GM19239 (cell line): ENCODE results near the gene CSH2.
A peak's percentile ranks its signal among the peaks of the same experiment; 100 is the strongest.
"Not testable (repeated sequence)": the region's sequence is repeated elsewhere in the genome, so short reads cannot be mapped to it uniquely, and the experiment has no call there.

Experiments used
- DNase-seq: peaks from one replicate; pipeline ENCODE4 v3.0.0; 2011; ENCODE audit warnings: low spot score; ENCODE audit not compliant: insufficient read length
- FAIRE-seq: peaks from 2 replicates; lab custom pipeline; 2011; peaks lifted over from hg19 to GRCh38; lab: Jason Lieb, UNC

The CSH2 gene

DNA sequence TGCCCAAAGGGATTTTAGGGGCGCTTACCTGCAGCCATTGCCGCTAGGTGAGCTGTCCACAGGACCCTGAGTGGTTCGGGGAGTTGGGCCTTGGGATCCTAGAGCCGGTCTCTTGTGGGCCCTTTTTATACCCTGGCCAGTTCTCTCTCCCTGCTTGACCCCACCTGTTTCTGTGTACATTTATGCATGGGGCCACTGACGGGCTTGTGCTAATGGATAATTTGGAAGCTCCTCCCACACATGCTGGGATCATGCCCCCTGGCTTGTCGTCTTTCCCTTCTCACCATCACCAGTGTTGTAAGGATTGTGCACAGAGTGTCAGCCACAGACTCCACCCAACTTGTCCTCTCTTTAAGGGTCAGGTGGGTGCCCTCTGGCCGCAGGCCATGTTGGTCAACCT lies at the start of gene CSH2:
CSH2 (minus strand) TSS at position 101 of the 400 bp plus-strand sequence; CDS start at position 38, 63 bp downstream.
- not testable (repeated sequence) for DNase-seq, FAIRE-seq

DNA sequence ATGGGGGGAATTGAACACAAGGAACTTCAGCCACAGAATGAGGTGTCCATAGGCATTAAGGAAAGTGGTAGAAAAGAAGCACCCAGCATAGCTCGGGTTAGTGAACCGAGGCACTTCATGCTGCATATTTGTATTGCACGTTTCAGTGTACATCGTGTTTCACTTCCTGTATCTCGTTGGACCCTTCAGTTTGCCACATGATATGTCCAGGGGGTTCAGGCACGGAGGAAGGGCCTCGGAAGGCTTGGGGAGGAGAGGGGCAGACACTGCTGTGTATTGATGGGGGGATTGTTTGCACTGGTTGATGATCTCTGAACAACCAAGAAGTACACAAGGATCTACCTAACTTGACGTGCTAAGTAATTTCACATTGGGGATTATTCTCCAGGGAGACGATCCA lies 48.9 kb upstream of the CSH2 start:
- peak; percentile 85 for FAIRE-seq

DNA sequence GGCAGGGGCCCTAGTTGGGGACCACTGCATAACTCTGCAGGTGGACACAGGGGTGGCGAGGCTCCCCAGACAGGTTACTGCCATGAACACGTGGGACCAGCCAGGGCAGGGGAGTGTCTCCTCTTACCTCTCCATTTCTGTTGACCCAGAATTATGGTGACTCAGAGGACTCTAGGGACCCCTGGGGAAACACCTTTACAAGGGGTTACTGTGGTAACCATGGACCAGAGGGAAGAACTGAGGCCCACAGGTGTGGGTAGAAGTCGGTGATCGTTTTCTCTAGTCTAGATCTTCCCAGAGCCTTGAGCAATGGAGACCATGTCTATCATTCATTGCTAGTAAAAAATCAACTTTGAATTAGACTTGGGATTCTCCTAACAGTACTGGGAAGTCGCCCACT lies 47.3 kb upstream of the CSH2 start:
- not testable (repeated sequence) for FAIRE-seq, DNase-seq

More for the DNA sequence above, 48.9 kb upstream of the CSH2 start:
- DNase-seq = not testable (repeated sequence)

DNA sequence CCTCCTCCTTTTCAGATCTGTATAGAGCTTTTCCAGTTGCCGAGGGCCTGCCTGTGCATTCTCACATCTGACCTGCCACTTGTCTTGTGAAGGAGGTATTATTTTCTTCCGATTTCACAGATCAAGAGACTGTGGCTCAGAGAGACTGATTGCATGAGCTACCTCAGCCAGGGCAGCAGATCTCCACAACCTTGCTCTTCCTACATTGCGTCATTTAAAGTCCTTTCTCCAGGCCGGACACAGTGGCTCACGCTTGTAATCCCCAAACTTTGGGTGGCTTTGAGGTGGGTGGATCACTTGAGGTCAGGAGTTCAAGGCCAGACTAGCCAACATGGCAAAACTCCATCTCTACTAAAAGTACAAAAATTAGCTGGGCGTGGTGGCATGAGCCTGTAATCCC lies 46.6 kb upstream of the CSH2 start:
- not testable (repeated sequence) for FAIRE-seq, DNase-seq

DNA sequence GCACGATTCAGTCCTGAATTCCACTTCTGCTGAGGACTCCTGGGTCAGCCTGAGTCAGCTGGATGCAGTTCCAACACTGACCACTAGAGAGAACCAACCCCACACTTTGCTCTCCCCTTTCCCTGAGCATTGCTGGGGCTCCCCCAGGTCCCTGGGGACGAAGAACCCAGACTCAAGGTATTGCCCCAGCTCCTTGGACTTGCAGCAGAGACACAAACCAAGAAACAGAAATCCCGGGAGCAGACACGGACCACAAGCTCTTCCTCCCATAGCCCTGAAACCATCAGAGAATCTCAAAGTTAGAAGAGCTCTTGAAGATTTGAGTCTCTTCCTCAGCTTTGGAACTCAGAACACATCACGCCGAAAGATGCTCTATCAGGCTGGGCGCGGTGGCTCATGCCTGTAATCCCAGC lies 45.8 kb upstream of the CSH2 start:
- FAIRE-seq (peak; percentile 56), DNase-seq (peak; percentile 57)

DNA sequence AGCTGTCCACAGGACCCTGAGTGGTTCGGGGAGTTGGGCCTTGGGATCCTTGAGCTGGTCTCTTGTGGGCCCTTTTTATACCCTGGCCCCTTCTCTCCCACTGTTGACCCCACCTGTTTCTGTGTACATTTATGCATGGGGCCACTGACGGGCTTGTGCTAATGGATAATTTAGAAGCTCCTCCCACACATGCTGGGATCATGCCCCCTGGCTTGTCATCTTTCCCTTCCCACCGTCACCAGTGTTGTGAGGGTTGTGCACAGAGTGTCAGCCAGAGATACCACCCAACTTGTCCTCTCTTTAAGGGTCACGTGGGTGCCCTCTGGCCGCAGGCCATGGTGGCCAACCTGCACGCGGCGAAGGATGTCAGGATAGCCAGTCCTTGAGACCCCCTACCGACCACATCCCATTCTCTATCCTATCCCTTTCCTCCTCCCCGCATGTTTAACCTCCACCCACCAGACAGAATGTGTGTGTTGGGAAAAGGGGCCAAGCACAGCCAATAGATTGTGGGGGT lies 45.4 kb upstream of the CSH2 start, which contains the start of gene GH1:
GH1 (minus strand) TSS at position 51 of the 517 bp plus-strand sequence. CDS start 63 bp downstream, outside the sequence.
- FAIRE-seq, DNase-seq: not testable (repeated sequence)

DNA sequence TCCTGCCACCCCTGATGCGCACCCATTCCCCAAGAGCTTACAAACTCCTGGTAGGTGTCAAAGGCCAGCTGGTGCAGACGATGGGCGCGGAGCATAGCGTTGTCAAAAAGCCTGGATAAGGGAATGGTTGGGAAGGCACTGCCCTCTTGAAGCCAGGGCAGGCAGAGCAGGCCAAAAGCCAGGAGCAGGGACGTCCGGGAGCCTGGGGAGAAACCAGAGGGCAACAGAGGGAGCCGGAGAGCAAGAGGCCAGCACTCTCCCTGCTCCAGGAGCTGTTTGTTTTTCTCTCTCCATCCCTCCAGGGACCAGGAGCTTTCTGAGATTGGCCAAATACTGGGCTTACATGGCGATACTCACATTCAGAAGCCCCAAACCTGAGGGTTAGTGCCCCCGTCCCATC lies 44.8 kb upstream of the CSH2 start:
- FAIRE-seq (no peak), DNase-seq (no peak)

DNA sequence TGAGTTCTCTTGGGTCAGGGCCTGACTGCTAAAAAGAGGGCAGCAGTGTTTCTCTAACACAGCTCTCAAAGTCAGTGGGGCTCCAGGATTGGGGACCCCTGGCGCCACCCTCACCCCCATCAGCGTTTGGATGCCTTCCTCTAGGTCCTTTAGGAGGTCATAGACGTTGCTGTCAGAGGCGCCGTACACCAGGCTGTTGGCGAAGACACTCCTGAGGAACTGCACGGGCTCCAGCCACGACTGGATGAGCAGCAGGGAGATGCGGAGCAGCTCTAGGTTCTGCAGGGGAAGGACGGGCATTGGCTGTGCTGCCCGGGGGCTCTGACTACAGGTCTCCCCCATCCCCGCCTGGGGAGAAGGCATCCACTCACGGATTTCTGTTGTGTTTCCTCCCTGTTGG lies 44.2 kb upstream of the CSH2 start:
- FAIRE-seq = no peak

DNA sequence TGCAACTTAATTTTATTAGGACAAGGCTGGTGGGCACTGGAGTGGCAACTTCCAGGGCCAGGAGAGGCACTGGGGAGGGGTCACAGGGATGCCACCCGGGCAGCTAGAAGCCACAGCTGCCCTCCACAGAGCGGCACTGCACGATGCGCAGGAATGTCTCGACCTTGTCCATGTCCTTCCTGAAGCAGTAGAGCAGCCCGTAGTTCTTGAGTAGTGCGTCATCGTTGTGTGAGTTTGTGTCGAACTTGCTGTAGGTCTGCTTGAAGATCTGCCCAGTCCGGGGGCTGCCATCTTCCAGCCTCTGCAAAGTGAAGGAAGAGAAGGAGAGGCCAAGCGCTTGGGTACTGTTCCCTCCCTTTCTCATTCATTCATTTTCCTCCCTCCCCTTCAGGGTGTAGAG lies 43.7 kb upstream of the CSH2 start:
- DNase-seq, FAIRE-seq: not testable (repeated sequence)

More for the DNA sequence above, 44.2 kb upstream of the CSH2 start:
- DNase-seq = no peak

DNA sequence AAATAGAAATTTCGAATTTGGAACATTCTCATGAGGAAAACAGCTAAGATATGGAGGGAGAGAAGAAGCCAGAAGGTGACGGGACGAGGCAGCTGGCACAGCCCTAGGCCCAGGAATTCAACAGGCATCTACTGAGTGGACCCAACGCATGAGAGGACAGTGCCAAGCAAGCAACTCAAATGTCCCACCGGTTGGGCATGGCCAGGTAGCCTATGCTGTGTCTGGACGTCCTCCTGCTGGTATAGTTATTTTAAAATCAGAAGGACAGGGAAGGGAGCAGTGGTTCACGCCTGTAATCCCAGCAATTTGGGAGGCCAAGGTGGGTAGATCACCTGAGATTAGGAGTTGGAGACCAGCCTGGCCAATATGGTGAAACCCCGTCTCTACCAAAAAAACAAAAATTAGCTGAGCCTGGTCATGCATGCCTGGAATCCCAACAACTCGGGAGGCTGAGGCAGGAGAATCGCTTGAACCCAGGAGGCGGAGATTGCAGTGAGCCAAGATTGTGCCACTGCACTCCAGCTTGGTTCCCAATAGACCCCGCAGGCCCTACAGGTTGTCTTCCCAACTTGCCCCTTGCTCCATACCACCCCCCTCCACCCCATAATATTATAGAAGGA lies 43.2 kb upstream of the CSH2 start:
- DNase-seq (no peak), FAIRE-seq (no peak)

DNA sequence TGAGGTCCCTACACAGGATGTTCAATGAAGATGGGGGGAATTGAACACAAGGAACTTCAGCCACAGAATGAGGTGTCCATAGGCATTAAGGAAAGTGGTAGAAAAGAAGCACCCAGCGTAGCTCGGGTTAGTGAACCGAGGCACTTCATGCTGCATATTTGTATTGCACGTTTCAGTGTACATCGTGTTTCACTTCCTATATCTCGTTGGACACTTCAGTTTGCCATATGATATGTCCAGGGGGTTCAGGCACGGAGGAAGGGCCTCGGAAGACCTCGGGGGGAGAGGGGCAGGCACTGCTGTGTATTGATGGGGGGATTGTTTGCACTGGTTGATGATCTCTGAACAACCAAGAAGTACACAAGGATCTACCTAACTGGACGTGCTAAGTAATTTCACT lies 42.3 kb upstream of the CSH2 start:
- not testable (repeated sequence) for DNase-seq
- FAIRE-seq = peak; percentile 83

DNA sequence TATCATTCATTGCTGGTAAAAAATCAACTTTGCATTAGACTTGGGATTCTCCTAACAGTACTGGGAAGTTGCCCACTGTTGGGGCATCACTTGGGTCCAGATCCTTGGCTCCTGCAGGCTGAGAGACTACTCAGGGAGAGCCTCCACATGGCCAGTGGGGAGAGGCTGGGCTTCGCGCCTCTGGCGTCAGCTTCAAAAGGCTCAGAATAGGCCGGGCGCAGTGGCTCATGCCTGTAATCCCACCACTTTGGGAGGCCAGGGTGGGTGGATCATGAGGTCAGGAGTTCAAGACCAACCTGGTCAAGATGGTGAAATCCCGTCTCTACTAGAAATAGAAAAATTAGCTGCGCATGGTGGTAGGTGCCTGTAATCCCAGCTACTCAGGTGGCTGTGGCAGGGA lies 41.0 kb upstream of the CSH2 start:
- no peak for FAIRE-seq
- DNase-seq = no peak

DNA sequence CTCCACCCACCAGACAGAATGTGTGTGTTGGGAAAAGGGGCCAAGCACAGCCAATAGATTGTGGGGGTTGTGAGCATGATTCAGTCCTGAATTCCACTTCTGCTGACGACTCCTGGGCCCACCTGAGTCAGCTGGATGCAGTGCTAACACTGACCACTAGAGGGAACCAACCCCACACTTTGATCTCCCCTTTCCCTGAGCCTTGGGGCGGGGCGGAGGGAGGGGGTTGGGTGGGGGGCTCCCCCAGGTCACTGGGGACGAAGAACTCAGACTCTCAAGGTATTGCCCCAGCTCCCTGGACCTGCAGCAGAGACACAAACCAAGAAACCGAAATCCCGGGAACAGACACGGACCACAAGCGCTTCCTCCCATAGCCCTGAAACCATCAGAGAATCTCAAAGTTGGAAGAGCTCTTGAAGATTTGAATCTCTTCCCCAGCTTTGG lies 38.2 kb upstream of the CSH2 start:
- peak; percentile 38 for DNase-seq
- FAIRE-seq = no peak

DNA sequence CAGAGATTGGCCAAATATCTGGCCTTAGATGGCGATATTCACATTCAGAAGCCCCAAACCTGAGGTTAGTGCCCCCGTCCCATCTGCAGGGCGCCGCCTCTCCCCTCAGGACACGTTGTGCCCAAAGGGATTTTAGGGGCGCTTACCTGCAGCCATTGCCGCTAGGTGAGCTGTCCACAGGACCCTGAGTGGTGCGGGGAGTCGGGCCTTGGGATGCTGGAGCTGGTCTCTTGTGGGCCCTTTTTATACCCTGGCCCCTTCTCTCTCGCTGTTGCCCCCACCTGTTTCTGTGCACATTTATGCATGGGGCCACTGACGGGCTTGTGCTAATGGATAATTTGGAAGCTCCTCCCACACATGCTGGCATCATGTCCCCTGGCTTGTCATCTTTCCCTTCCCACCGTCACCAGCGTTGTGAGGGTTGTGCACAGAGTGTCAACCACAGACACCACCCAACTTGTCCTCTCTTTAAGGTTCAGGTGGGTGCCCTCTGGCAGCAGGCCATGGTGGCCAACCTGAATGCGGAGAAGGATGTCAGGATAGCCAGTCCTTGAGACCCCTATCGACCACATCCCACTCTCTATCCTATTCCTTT lies 37.7 kb upstream of the CSH2 start, which contains the start of gene CSHL1:
CSHL1 (minus strand) TSS at position 218 of the 595 bp plus-strand sequence; CDS start at position 156, 62 bp downstream.
- no peak for DNase-seq
- FAIRE-seq = no peak

DNA sequence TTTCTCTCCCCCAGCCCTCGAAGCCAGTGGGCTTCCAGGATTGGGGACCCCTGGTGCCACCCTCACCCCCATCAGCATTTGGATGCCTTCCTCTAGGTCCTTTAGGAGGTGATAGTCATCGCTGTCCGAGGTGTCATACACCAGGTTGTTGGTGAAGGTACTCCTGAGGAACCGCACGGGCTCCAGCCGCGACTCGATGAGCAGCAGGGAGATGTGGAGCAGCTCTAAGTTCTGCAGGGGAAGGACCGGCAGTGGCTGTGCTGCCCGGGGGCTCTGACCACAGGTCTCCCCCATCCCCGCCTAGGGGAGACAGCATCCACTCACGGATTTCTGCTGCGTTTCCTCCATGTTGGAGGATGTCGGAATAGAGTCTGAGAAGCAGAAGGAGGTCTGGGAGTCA lies 36.6 kb upstream of the CSH2 start:
- FAIRE-seq = no peak
- no peak for DNase-seq

DNA sequence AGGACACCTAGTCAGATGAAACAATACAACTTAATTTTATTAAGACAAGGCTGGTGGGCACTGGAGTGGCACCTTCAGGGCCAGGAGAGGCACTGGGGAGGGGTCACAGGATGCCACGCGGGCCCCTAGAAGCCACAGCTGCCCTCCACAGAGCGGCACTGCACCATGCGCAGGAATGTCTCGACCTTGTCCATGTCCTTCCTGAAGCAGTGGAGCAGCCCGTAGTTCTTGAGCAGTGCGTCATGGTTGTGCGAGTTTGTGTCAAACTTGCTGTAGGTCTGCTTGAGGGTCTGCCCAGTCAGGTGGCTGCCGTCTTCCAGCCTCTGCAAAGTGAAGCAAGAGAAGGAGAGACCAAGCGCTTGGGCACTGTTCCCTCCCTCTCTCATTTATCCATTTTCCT lies 36.1 kb upstream of the CSH2 start:
- not testable (repeated sequence) for DNase-seq, FAIRE-seq

DNA sequence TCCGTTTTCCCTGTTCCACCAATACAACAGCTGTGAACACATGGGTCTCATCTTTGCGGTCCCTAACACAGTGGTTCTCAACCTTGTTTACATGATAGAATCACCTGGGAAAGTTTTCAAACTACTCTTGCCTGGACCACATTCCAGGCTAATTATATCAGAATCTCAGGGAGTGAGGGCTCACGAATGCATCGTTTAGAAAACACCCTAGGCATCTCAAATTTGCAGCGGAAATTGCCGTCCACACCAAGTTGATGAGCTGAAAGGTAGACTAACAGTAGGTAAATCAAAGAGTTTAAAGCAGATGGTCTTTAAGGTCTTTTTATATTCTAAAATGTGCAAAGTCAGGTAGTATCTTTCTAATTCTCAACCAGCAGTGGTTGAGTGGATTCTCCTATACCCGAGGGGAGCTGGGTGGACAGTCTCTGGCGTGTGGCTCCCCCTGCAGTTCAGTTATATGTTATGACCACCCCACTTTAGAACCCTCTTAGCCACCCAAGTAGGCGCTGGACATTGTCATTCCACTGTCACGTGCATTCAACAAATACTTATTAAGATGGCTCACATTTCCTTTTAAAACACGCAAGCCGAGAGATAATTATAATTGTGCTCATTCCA lies 33.8 kb upstream of the CSH2 start:
- FAIRE-seq, DNase-seq: not testable (repeated sequence)

DNA sequence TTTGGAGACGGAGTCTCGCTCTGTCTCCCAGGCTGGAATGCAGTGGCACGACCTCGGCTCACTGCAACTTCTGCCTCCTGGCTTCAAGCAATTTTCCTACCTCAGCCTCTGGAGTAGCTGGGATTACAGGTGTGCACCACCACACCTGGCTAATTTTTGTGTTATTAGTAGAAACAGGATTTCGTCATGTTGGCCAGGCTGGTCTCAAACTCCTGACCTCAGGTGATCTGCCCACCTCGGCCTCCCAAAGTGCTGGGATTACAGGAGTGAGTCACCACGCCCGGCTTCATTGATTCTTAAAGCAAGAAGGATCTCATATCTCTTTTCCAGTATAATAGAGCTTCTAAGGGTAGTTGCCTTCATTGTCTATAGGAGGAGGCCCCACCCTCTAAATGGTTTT lies 31.3 kb upstream of the CSH2 start:
- not testable (repeated sequence) for DNase-seq, FAIRE-seq

DNA sequence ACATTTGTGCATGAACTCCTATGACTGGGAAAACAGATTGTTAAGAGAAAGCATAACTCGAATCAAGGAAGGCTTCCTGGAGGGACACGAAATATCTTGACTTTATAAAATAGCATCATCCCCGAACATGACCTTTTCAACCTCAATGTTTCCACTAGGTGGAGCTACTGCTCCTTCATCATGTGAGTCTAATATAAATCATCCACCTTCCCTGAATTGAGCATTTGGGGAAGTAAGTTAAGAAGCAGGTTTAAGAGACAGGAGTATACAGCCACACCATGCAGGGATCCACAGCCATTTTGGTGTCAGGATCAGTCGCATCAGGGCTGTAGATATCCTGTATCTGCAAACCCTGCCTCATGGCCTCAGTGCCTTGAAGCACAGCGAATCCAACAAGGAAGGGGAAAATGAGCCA lies 30.3 kb upstream of the CSH2 start:
- DNase-seq = not testable (repeated sequence)
- FAIRE-seq = peak; percentile 31

DNA sequence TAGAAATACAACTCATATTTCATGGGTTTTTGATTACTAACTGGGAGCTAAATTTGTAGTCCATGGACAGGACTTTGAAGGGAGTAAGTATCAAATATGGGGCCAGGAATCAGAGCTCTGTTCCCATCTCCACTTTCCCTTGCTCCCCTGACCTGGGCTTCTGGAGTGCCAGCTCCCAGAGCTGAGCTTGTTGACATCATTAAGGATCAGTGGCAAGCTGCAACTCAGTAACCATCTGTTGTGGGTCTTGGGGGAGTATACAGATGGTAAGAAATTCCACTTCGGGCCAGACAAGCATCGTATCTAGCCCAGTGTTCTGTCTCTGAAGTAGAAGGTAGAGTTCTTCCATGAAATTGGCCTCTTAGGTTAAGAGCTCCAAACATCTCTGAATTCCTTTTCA lies 28.5 kb upstream of the CSH2 start:
- DNase-seq, FAIRE-seq: not testable (repeated sequence)
